HG03432 (cell line): ENCODE measurements around the gene RASAL2.
A peak's percentile ranks its signal among the peaks of the same experiment; 100 is the strongest.
"Not testable (repeated sequence)": the region's sequence is repeated elsewhere in the genome, so short reads cannot be mapped to it uniquely, and the experiment has no call there.

Source experiments
- ATAC-seq: cut with Tn5 transposase; IDR thresholded peaks from one replicate; pipeline ENCODE4 v1.9.1; 2021; ENCODE audit warnings: mild to moderate bottlenecking, moderate library complexity; ENCODE audit not compliant: unreplicated experiment

RASAL2 gene

DNA sequence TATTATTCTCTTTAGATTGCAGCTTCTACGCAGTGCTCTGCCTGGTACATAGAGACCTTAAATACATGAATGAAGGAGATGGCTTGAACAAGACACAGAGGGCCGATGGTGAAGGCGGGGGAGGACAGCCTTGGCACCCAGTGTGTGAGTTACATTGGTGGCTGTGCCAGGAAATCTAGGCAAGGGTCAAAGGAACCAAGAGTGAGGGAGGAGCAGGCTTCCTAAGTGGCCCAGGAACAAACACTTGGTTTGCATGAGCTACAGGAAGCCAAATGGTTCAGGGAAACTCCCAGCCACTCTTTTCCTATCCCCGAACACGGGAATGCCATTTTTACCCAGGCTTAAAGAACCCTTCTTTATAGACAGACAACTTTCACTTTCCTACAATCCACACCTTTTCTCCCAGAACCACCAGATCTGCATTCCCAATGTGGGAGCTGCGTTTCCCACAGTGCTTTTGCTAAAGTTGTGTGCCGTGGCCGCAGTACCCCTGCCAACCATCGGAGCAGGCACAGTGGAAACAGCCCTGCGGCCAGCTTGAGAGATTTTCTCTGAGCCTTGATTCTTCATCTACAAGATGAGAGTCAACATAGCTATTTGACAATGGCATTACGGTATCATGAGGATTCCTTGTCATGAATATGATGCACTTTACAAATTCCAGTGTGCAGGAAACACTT is 406.3 kb downstream of the RASAL2 start:
- no peak for ATAC-seq

DNA sequence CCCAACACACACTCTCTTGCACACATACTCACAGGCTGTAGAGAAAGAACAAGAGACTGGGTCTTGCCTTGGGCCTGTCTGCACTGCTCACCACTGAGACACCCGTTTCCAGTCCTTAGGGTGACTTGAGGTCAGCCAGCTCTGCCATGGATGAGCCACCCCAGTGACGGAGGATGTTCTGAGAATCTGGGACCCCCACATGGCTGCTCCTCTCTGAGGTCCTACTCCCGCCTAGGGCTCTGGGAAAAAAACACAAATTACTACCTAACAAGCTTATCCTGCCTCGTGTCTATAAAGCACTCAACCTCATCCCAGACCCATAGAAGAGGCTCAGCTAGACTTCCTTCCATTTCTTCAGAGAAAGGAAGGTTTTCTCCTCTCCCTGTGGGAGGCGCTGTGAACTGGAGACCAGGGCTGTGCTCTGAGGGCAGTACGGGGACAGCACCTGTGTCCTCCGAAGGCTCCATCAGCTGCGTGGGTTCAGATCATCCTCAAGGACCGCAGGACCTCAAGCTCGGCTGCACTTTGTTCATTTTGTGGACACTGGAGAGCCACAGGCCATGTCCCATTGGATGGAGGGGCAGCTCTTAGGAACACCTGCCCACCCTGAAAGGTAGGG is 407.1 kb downstream of the RASAL2 start:
- ATAC-seq, result peak; percentile 17

DNA sequence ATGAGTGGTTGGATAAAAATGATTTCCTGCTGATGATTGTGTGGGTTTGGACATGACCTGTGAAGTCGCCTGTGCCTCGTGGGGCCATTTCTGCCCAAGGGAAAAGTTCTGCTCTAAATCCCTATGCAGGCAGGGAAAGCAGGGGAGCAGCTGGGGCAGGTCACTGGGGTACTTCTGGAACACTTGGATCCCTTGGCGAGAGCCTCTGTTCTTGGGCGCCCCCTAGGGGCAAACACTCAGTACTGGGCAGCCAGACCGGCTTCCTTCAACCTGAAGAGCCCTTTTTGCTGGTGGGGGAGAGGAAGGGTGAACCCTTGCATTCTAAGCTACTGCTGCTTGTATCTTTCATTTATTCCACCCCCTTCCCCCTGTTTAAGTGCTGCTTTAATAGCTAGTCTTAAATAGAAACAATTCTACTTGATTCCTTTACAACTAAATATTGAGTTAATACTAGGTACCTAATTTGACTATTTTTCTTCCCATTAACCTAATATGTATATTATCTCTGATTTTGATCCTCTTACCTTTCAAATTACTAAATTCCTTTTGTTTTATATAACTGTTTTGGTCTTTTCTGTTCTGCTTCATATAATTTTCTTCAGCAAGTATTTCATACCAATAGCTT is 407.9 kb downstream of the RASAL2 start:
- peak; percentile 89 for ATAC-seq

DNA sequence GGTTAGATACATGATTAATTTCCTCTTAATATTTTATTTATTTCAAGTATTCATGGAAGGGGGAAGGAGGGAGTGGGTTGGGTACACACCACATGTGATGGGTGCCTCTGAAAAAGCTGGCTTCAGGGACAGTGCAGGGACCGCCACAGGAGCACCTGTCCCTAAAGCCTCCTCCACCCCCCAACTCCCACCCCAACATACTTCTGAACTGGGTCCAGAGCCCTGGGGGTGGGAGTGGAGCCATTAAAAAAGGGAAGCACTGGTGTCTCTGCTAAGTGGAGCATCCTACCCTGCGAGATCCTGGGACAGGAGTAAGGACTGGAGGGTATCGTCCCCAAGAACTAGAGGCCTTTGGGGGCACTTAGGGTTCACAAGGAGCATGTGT is 408.4 kb downstream of the RASAL2 start:
- no peak for ATAC-seq

DNA sequence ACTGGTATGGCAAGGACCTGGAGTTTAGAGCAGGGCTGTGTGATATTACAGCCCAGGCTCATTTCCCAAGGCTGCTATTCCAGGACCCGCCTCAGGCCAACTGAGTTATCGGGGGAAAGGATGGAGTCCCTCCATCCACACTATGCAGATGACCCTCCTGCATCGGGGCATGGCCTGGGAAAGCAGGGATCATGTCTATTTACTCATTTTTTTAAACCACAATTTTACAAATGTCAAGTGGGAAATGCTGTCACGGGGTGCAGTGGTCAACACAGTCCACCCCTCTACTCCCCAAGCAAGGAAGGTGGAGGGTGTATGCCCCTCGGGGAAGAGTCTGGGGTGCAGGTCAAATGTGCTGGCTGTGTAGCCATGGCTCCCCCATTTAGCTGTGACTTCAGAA is 409.0 kb downstream of the RASAL2 start:
- no peak for ATAC-seq

DNA sequence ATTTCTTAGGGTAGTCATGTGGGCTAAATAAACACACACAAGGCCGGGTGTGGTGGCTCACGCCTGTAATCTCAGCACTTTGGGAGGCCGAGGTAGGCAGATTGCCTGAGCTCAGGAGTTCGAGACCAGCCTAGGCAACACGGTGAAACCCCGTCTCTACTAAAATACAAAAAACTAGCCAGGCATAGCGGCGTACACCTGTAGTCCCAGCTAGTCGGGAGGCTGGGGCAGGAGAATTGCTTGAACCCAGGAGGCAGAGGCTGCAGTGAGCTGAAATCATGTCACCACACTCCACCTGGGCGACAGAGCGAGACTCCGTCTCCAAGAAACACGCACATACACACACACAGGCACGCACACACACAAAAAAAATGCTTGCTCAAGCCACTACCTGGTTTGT is 409.4 kb downstream of the RASAL2 start:
- ATAC-seq, result not testable (repeated sequence)

DNA sequence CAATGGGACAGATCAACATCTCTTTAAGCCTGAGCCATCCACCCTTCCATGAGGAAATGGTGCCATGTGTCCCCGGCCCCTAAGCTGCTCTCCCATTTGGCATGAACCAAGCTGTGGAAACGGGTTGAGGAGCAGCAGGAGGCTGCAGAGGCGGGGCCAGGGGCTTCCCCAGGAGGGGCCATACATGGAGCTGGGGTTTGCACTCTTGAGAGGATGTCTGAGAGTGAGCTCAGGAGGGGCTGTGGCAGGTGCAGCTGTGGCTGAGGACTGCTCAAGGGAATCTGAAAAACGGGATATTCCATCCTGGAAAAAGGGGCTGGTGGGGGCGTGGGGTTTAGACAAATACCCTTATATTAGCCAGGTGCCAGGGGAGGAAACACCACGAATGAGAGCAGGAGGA is 409.9 kb downstream of the RASAL2 start:
- no peak for ATAC-seq

DNA sequence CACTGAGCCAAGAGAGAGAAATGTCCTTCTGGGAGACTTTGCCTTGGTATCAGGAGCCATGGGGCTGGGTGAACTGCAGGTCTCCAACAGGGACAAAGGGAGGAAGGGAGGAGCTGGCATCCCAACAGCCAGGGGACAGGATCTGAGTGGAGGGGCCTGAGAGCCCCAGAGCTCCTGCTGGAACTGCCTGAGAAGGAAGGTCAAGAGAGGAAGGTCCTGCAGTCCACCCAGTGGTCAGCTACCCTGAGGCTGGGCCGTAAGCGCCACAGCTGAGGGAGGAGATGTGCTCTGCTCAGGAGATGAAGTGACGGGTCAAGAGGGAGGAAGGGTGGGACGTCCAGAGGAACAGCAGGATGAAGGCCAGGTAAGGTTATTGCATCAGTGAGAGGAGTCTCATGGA is 410.4 kb downstream of the RASAL2 start:
- no peak for ATAC-seq

DNA sequence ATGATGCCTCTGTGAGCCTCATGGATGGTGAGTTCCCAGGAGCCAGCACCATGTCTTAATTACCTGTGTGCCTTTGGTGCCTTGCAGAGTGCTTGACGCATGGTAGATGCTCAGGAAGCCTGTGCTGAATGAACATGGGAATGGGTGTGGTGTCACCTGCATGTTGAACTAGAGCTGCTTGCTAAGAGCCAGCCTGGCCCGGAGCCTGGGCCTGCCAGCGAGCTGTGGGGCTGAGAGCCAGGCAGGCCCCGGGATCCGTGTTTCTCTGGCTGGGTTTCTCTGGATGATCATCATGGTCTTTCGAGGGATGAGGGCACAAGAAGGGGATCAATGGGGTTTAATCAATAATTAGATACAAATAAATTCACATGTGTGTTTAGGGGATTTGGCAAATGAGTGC is 412.3 kb downstream of the RASAL2 start:
- ATAC-seq, result no peak

DNA sequence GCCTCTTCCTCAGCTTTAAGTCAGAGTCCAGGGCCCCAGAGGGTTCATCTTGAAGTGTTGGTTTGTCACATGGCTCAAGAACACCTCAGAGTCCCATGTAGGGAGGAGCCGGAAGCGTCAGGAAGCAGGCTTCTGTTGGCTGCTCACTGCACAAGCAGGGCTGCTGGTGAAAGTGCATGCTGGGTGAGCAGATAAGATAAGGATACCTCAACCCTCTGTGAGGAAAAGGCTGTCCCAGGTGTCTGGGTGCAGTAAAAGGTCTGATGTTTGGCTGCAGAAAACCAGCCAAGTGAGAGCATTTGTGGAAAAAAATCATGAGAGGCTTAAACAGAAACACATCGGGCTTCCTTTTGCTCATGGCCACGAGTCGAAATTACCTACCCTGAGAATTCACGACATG is 412.8 kb downstream of the RASAL2 start:
- no peak for ATAC-seq

DNA sequence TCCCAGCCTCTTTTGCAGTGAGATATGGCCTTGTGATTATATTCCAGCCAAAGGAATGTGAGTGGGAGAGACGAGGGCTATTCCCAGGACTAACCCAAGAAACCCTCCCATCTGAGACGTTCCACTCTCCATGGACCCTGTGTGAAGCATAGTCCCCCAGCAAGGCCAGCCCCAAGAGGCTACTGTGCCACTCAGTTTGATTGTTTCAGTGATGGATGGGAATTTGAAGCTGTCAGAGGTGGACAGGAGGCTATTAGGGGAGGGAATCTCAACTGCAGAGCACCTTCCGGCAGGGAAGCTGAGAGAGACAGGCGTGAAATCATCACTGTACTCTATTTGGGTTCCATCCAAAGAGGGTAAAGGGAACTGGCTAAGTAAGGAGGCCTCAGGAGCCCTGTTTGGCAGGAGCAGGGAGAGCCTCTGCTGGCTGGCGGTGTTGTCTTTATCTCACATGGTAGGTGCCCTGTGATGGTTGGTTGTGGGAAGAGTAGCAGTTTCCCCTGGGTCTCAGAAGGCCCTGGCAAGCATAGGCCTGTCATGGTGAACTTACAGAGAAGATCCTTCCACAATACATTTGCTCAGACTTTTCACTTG is 415.6 kb downstream of the RASAL2 start:
- ATAC-seq, result no peak

DNA sequence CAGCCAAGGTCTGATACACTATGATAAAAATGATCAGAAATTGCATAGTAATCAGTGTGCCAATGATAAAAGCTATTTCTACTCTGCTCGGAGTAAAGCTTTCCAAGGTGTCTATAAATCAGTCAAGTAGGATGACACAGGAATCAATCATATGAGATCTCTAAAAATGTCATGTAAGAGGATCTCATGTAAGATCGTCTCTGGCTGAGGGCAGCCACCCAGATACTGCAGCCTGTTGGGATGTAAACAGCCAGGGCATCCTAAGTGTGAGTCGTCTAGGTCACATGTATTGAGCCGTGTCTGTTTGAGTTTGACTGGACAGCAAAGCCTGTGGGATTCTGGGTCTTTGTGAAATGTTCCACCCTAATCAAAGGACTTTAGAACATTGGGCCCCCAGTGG is 416.3 kb downstream of the RASAL2 start:
- ATAC-seq, result no peak

DNA sequence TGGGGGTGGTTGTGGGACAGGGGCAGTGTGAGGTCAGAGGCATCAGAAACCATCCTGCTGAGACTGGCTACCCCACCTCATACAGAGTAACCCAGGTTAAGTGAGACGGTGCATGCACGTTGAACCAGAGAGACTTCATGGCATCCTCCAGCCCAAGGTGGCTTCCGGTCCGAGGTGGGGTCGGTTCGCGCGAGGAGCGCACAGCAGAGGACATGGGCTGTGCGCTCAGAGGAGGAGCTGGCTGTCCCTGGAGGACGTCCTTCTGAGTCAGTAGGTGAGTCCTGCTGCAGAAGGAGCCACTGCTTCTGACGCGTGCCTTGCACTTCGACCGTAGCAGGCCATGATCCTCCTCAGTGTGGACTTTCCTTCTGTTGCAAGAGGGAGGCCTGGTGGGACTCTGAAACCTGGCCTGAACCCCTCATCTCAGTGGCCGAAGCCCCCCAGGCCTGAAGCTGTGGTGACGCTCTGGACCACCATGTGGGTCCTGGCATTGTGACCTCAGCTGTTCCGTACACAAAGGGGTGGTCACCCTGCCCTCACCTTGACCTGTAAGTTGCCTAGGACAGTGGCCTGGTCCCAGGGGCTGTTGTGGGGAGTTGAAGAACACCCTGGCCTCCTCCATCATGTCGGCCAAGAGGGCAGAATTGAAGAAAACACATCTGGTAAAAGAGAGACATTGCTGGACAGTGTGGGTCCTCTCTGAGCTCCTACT is 418.8 kb downstream of the RASAL2 start, which contains the start of gene TEX35:
TSS of gene TEX35 (plus strand) at position 544 of the 712 bp plus-strand sequence. CDS start at position 624, 80 bp downstream.
- ATAC-seq, result no peak

DNA sequence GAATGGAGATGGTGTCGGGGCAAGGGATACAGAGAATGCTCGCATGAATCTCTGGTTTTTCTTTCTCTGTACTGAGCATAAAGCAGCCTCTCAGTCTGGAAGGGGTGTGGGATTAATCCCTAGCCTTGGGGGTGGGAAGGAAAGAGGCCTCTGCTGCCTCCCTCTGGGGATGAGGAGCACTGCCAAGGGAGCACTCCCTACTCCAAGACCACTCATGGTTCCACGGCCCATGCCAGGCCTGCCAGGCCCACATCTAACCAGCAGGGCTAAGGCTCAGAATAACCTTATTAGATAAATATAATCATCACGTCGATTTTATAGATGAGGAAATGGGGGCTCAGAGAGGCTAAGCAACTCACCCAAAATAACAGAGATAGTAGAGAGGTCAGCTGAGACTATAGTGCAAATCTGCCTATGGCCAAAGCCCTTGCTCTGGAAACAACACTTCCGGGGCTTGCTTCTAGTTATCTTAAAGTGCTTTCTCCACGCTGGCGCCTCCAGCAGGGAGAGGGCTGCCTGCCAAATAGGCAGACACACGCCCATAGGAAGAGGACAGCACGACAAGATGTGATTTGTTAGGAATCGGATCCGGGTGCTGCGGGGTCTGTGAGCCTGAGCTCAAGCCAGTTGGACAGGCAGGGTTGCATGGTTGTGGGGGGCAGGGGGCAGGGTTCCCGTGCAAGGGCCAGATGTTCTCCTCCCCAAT is 419.5 kb downstream of the RASAL2 start:
- ATAC-seq, result no peak

DNA sequence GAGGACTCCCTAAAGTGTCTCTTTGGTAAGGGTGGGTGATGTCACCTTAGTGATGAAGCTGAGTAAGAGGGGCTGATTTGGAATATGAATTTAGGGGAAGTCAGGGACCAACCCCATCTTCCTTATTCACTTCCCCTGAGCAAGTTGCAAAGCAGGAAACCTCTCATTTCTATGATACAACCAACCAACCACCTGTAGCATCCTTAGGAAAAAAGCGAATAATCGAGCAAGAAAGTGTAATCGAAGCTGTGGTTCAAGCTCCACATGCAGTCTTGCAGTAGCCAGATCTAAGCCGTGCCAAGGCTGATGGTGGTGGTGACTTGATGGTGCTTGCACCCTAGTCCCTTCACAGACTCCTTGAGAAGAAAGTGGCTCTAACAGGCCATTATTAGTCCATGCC is 422.2 kb downstream of the RASAL2 start:
- ATAC-seq, result no peak

DNA sequence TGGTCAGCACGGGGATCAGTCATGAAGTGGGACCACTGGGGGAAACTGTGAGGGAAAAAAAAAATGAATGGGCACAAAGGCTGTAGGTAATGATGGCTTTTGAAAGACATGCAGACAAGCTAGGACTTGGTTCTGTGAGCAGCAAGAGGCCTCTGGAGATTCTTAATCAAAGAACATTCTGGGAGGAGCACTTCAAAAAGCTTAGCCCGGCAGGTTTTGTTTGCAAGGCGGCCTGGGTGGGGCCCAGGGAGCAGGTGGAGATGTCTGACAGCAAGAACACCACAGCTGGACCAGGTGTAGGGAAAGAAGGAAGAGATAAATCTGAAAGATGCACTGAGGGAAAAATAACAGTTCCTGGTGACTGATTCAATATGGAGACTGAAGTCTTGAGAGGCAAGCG is 425.0 kb downstream of the RASAL2 start:
- ATAC-seq, result no peak

DNA sequence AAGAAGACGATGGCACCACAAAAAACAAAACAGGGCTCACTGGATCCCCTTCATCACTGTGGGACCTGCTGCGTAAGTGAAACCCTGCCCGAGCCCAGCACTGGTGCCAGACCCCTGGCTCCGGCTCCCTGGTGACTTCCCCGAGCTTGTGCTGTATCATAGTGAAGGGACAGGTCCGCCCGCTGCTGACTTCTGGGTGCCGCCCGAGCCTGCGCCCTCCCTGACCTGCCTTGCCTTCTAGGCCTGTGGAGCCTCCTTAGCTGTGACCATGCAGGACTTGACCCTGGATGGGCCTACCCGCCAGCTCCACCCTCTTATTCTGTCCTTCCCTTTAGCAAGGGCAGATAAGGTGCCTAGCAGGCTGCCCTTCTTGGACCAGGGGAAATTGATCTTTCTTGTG is 426.9 kb downstream of the RASAL2 start:
- ATAC-seq, result no peak

DNA sequence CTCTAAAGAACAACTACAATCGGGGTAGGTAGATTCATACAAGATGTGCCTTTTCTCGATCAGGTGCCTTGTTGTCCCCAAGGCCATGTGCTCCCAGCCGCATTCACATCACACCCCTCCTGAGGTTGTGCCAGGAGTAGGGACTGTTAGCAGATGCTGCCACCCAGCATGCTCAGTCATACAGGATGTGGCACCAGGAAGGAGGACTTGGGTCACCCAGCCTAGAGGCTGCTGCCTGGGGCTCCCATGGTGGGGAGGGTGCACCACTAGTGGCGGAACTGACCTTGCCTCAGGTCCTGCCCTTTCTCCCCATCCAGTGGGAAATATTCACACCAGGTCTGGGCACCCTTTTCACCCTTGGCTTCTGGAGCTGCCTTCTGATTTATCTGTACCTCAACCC is 427.3 kb downstream of the RASAL2 start:
- no peak for ATAC-seq

DNA sequence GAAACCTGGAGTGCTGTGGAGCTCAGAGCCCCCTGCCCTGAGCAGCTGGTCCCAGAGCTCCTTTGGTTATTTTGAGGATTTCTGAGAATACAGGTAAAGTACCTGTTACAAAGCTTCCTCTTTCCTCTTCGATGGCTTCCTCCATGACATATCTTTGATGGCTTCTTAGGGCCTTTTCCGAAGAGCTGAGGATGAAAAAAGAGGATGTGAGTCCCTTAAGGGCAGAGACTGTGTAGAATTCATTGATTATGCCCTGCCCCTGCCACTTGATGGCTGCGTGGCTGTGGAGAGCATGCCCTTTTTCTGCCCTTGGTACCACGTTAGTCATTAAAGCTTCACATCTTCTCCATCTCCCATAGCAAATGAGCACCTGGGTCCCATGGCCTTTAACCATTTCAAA is 433.2 kb downstream of the RASAL2 start:
- no peak for ATAC-seq

DNA sequence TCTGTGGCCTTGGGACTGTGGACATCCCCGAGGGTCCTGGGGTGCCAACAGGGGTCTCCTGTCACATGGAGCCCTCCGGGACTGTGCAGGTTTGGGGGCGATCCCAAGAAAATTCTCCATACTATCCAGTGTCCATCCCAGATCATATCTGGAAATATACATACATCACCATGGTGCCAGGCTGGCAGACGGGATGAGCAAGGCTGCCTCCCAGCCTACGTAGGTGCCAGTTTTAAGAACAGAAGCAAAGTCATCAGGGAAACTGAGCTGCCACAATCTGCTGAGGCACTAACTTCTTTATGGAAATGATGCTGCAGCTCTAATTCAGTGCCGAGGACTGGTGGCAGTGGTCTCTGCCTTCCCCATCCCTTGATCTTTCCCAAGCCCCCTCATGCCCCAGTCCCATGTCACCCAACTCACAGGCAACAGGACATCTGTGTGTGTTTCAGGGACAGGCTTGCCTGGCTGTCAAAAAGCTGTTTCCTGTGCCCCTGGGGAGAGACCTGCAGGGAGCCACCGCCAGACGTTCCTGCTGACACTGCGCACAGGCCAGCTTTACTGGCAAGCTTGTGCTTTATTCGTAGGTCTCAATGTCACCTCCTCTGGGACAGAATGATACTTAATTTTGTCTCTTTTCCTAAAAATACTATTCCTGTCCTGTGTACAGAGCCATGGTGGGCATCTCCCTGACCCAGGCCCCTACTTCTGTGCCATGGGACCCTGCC is 434.5 kb downstream of the RASAL2 start:
- ATAC-seq, result no peak
